Glomerular endothelial cell (primary cell): ENCODE measurements around the gene CCDC182. TPM values are rescaled to one million over a fixed set of nuclear protein-coding genes. Genes with fewer than 3 reads are reported as not detected.

ENCODE experiments used
- DNase-seq: peaks from one replicate; pipeline ENCODE4 v3.0.0-alpha.2; 2011; ENCODE audit warnings: low read depth, low spot score; ENCODE audit errors: extremely low read depth
- total RNA-seq: library from RNA; depleted of rRNA; stranded (reverse); fragments of >200 nt; gene quantifications from 2 replicates; pipeline ENCODE4 v1.2.3, GENCODE V29; 2015

CCDC182 gene
- total RNA-seq, 1 donor from 2014 or later, result not detected

GRCh38 chr17:57703273-57703672 lies 41.8 kb downstream of the CCDC182 start:
- no peak for DNase-seq

GRCh38 chr17:57701124-57701523 lies 44.0 kb downstream of the CCDC182 start:
- no peak for DNase-seq

GRCh38 chr17:57699751-57700219 lies 45.3 kb downstream of the CCDC182 start:
- DNase-seq, result no peak

- no peak for DNase-seq
These were observed 47.0 kb downstream of the CCDC182 start for GRCh38 chr17:57697891-57698711.

GRCh38 chr17:57697197-57697596 lies 47.9 kb downstream of the CCDC182 start:
- no peak for DNase-seq

GRCh38 chr17:57696050-57696449 lies 49.0 kb downstream of the CCDC182 start:
- no peak for DNase-seq

Other genes with a start within 250 kb of the CCDC182 start
- 9.8 and 23.3 TPM in 2 replicates for gene MRPS23, start 104.7 kb upstream of the CCDC182 start, total RNA-seq
- 19.8 and 27.3 TPM in 2 replicates for gene CUEDC1, start 210.1 kb upstream of the CCDC182 start, total RNA-seq
- 39.2 and 56.5 TPM in 2 replicates for gene VEZF1, start 243.0 kb upstream of the CCDC182 start, total RNA-seq